Activated T-helper 1 cell treated with anti-CD3 and anti-CD28 coated beads, Interleukin-2, amount 50 U/mL, for 16 hours (primary cell): Measurements from ENCODE around the gene P3H1.

Experiments
- DNase-seq, 2 donors: peaks; one replicate each; pipeline ENCODE4 v3.0.0-alpha.2; 2020; ENCODE audit warnings: low read depth in 1 of 2, low spot score in 1 of 2

Gene P3H1

DNA sequence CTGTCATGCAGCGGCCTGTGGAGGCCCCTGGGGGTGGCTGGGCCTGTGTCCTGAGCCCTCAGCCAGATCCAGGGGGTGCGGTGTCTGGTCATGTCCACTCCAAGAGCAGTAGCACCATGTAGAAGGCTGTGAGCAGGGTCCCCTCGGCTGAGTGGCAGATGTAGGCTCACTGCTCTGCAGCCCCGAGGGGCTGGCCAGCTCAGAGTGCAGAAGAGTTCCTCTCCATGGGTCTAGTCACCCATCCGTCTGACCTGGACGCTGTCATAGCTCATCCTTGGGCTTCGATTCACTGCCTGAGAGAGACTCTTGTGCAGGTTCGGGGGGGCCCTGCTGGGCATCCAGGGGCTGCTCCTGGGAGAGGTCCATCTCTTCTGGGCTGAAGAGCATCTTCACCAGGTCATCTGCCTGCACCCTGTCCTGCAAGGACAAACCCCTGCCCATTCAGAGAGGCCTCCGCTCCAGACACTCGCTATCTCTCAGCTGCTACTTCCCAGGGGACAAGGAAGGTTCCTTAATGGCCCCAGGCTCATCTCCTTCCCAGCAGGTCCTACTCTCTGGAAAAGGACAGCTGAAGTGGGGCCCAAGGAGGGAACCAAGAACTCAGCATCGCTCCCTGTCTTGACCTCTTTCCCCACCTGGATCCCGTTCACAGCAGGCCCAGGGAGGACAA lies 20.3 kb downstream of the P3H1 start:
- no peak for DNase-seq

DNA sequence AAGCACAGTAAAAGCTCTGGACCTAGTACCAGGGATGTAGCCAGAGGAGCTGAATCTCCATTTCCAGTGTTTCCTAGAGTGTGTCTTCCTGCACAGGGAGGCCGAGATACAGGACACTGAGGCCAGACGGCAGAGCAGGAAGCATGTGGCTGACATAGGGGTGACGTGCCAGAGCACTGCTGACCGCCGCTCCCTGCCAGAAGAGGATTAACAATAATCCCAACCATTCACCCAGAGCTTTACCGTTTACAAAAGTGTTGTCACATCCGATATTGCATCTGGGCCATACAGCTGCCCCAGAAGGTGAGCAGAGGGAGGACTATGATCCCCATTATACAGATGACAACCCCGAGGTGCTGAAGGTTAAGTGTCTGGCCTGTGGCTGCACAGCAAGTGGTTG lies 21.0 kb downstream of the P3H1 start:
- DNase-seq: no peak

DNA sequence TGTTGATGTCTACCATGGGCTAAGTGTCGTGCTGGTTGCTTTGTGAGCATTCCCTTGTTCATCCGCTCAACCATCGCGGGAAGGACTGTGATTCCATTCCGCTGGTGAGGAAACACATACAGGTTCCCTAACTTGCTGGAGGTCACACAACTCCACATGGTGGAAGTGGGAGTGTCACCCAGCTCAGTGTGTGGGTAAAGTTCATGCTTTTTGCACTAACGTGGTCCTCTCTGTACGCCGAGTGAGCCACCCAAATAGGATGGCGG lies 22.7 kb downstream of the P3H1 start:
- DNase-seq: no peak

DNA sequence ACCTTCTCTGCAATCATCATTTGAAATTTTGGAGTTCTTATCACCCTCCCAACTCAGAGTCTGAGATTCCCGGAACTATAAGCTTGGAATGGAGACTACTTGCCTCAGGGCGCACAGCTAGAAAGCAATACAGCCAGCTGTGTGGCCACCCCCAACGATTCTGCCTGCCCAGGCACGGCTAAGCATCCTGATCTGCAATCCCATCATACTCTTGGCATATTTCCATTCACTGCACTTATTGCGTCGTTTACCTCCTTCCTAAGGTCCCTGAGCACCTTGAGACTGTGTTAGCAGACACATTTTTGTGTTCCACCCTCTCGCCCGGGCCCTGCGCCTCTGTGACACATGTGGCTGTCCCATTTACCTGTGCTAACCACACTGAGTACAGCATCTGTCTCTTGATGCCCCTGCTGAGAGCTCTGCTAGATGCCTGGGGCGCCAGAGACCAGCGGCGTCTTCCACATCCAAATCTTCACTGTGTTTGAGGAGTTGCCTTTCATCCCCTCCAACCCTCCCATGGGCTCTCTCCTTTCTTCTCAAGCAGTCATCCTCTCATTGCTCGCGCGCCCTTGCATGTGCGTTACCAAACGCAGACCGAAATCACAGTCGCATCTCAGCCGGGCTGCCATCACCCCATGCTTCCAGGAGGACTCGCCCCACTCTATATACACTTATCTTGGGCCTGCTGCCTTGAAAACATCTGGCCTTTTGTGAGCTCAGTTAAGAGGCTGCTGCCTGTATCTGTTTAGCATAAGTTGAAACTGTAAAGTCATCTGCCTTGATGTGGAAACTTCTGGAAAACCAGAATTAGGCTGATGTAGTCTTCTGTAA lies 23.3 kb downstream of the P3H1 start:
- no peak for DNase-seq

DNA sequence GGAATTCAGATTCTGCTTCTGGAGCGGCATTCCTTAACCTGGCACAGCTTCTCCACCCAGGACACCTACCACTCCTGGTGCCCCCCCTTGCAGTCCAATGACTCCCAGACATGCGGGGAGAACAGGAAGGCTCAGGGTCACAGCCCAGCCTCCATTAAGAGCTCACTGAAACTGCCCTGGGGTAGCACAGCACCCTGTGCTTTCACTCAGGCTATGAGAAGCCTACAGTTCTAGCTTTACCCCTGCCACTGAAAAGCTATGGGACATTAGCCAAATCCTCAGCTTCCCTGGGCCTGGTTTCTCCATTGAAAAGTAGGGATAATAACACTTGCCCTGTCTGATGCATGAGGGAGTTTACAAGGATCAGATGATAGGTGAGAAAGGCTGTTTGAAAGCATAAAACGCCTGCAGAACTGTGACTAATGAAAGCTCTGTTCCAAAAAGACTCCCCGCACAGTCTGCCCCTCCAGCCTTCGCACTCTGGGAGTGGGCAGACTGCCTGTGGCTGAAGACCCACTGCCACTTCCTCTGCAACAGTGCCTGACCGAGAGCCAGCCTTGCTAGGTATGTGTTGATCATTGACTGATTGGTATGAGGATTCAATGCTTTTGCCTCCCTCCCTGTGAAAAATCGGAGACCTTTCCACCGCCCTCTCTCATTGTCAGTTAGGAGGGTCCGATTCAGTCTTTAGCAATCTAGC lies 24.1 kb downstream of the P3H1 start:
- DNase-seq: no peak

DNA sequence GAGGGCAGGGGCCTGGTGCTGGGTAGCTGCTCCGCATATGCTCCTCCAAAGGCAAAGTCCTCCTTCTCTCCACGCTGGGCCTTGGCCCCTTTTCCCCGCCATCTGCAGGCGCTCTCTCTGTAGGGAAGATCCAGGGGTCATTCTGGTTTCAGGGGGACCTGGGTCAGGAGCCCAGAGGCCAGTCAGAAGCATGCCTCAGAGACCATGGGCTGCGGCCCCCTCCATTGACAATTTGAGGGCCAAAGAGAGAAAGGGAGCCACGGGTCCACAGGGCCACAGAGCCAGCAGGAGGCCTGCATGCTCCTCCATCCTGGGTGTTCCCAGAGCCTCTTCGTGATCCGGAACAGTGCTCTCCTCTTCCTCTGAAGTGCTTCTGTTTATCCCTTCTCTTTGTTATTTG lies 24.7 kb downstream of the P3H1 start:
- DNase-seq: no peak

DNA sequence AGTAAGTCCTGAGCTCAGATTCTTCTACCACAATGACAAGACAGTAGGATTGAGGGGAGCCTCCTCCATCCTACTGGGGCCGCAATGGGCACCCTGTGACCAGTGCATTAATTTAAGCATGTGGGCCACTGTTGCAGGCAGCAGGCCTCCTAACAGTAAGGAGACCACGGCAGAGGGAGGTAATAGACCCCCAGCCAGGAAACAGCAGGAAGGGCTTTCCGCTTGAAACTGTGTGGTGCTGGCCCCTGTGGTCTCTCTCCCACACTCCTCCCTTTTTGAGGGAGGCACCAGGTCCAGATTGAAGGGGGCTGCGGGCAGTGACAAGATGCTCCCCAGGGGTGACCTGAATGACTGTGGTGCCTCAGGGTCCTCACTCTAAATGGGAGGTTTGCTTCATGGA lies 25.1 kb downstream of the P3H1 start:
- DNase-seq: no peak

DNA sequence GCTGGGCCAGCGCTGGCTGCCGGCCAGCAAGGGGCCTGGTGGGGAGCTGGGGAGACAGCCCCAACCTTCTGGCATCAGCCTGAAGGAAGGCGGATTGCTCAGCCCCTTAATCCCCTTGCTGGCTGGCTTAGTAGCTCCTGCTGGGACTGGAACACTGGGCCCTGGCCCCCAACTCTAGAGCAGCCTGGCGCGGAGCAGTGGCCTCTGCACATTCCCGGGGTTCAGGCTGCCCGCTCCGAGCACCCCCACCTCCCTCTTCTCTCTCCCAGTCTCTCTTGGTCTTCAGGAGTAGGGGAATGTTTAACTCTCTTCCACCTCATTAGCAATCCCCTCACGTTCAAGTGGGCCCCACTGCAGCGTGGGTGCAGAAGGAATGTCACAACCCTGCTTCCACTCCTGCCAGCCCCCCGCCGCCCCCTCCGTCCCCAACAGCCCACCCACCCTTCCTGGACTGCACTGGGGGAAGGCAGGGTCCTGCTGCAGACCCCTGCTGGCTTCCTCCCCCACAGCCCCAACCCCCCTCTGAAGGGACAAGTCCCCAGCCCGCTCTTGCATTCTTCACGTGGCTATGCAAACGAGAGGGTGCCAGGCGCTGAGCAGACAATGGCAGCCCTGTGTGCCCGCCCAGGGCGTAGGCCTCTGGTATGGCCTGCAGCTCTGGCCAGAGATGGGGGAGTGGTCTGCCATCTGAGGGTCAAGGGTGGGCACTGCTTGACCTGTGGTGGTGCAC lies 25.8 kb downstream of the P3H1 start:
- no peak for DNase-seq

DNA sequence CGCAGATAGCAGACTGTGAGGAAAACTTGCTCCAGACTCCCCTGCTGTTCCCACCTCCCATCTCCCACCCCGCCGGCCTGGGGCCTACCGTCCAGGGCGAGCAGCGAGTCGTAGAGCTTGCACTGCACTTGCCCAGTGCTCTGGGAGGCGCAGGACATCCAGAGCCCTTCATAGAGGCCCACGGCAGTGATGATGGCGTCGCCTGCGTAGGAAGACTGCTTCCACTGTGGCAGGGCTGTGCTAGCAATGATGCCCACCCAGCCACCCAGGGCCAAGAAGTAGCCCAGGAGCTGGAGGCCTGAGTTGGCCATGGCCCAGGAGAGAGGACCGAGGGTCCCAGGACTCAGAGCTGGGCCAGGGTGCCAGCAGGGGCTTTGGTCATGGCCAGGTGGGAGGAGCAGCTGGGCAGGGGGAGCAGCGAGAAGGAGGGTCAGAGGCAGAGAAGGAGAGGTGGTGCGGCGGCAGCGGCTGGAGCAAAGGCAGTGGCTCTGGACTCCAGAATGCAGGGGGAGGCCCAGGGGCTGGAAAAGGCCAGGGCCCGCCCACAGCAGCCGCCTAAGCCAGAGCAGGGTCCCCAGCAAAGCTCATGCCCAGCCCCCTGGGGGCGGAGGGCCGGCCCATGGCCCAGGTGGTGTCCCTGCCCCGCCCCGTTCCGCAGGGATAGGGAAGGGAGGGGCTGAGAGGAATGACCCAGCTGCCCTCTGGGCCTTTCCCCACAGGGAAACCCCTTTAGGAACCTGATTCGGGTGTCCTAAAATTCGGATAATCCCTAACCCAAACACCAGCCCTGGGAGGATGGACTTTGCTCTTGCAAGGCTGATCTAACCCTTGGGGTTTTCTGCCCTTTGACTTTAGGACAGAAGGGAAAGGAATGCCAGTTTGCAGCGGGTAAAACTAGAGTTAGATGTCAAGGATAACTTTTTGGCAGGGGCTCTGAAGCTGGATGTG lies 26.8 kb downstream of the P3H1 start, which contains the start of gene CLDN19:
Gene CLDN19, minus strand, starts transcription at position 484 of the 948 bp plus-strand sequence. Its CDS starts 173 bp downstream, at position 311.
- DNase-seq: no peak

DNA sequence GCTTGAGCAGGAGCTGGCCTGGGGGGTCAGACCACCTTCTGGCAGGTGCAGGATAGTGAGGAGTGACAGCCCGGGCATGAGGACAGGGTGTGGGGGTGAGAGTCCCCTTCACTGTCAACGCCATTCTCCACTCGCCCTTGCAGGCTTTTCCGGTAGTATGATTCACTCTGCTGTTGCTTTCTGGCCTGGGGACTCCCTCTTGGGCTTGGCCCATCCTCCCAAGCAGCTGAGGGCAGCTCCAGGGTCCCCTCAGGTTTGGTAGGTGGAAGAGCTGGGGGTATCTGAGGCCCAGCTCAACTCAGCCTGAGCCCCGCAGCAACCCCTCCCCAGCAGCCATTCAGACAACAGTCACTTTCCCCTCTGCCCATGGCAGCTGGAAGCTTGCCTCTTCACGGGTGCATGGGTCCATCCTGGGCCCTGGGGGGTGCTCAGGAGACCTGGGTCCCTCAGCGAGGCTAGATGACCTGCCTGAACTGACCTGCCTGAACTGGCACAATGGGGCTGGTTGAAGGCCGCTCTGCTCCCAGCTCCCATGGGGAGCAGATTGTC lies 28.1 kb downstream of the P3H1 start:
- DNase-seq: no peak

DNA sequence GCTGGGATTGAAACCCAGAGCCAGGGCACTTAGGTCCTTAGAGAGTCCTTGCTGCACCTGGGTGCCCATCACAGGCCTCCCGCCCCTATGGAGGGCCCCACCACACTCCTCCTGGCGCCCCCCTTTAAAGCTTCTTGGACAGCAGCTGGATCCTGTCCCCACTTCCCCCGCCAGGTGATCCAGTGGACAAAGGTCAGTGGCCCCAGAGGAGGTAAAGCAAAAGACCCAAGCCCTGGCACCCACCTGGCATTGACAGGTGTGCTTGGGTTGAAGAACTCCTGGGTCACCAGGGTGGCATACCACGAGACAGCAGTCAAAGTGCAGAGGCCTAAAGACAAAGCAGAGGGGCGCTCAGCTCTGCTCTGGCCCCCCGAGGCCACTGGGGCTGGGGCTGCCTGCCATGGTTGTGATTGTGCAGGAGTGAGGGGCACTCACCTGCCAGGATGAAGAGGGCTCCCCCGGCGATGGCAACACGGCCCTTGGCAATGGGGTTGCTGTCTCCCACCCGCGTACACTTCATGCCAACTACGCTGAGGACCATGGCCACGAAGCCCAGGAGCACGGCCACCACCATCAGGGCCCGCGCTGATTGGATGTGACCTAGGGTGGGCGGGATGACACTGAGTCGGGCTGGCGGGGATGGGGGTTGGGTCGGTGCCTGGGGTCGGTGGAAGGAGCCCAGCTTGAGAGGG lies 28.7 kb downstream of the P3H1 start:
- DNase-seq: no peak

DNA sequence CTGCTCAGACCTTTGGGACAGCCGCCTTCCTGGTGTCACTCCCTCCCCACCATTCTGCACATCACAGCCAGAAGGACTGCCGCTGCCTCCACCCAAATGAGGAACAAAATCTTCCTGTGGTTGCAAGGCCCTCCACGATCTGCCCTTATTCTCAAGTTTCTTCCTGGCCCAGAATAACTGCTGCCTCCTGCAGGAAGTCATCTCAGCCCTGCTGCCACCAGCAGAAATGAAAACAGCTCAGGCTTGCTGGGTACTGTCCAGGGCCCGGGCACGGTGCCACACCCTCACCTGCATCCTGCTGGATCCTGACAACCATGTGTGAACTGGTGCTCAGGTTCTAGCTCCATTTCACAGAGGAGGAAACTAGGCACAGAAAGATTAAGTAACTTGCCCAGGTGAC lies 29.6 kb downstream of the P3H1 start:
- no peak for DNase-seq

DNA sequence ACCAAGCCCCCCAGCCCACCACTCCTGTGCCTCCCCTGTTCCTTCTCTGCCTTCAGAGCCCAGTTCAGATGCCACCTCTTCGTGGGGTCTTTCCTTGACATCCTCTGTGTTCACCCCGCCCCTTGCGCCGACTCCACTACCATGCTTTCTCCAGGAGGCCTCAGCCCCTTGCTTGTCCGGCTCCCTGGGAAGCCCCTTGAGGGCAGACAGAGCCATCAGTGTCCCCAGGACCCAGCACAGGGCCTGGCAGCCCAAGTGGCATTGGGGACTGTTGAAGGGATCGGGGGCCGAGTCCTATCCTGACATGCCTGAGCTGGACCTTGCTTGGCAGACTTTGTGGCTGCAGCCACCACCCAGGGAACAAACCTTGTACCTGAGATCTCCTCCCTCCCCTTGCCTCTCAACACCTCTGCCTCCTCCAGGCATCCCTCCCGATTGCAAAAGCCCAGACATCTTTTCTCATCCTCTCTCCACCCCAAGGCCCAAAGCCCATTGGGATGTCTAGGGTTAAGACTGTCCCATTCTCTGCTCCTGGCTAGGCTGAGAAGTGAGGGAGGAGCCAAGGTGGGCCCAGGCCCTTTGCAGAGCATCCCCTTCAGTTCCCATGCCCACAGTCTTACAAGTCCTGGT lies 30.1 kb downstream of the P3H1 start:
- no peak for DNase-seq

DNA sequence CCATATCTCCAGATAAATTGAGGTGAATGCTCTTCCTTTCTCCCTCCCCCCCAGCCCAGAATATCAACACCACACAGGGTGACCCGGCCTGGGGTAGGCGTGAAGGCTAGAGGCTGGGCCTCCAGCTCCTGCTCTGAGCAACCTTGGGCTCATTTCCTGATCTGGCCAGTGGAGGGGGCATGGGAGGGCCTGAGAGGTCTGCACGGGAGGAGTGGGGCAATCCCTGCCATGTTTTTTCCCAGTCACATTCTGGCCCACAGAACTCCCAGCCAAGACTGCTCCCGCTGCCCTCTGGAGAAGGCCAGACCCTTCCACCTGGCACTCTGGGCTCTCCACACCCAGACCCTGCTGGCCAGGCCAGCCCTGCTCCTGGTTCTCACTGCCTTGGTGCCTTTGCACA lies 30.7 kb downstream of the P3H1 start:
- DNase-seq: no peak

DNA sequence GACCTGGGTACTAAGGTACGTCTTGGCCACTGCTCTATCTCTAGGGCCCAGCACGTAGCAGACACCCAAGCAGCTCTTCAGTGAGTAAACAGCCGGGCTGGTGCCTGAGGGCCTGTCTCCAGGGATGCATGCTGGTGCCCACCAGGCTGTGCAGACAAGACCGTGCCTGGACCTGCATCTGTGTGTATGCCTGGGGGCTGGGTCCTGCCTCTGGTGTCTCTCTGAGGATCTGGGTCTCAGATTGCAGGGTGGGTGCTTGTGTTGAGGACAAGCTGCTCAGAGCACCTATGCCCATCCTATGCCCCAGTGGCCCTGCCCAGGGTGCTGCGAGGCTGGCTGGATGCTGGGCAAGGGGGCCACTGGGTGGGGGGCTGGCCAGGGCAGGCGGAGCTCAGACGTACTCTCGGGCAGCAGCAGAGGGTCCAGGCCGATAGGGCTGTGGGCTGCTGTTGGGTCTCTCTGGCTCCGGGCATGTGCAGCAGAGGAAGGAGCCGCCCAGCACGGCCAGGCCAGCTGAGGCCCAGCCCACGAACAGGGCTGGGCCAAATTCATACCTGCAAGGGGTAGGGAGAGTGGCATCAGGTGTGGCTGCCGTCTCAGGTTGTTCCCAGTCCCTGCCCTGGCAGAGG lies 31.2 kb downstream of the P3H1 start:
- DNase-seq: no peak

DNA sequence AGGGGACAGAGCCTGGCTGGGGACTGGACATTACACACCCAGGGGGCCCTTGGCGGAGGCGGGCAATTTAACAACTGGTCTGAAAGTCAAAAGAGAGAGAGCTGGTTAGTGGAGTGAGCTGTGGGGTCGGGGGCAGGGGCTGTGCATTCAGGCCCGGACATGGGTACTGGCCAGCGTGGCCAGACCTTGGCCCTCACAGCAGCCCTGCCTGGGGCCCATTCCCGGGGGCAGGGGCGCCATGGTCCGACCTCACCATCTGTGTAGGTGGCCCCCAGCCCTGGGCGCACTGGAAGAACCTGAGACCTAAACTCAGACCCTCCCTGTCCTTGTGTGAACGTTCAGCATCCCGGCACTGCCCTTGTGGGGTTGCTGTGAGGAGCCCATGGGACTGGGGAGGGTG lies 31.8 kb downstream of the P3H1 start:
- DNase-seq: no peak

DNA sequence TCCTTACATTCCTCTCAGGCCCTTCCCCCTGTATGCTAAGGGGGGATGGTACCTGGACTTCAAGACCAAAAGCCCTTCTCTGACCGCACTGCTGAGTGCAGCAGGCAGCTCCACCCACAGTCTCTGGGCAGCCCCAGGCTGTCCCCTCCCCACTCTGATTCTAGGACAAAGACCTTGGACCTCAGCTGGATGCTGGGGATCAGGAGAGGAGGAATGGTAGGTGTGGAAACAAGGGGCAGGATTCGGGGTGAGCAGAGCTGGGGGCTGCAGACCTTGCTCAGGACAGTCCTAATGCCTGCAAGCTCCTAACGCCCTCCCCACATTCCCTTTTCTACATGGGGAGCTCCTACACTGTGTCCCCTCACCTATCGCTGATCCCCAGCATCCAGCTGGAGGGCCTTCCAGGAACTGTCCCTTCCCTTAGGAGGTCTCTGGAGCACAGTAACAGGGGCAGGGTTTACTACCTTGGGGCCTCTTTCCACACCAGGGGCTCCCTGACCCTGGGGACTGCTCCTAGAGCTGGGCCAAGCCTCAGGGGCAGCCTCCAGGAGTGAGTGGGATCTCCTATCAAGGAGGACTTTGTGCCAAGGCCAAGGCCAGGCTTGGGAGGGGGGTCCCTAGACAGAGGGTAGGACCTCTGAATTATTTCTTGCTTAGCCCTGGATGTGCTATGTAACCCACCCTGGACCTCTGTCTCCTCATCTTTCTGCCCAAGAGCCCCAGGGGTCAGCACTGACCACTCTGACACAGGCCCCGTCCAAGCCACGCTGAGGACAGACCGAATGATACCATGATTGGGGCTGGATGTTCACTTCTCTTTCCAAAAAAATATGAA lies 32.4 kb downstream of the P3H1 start:
- no peak for DNase-seq
